Activated CD4-positive, alpha-beta memory T cell treated with anti-CD3 and anti-CD28 coated beads, Interleukin-2, amount 10 ng/mL, durations not matched to agents 7 days and 5 days (primary cell): ENCODE data around the gene TFF1. TPM values are rescaled to one million over a fixed set of nuclear protein-coding genes. Genes with fewer than 3 reads are reported as not detected.

ENCODE experiments used
- CTCF ChIA-PET: fragments of 350-600 bp; sonication (Branson Sonifier 250); formaldehyde crosslinking; loops from one replicate; lab custom pipeline; 2021; ENCODE audit warnings: antibody characterized with exemption, inconsistent platforms; lab: Charles Lee
- POLR2A ChIA-PET: fragments of 350-600 bp; sonication (Branson Sonifier 250); formaldehyde crosslinking; loops from one replicate; lab custom pipeline; 2021; ENCODE audit warnings: antibody characterized with exemption; lab: Charles Lee
- DNase-seq: peaks from one replicate; pipeline ENCODE4 v3.0.0-alpha.2; 2020
- H3K27ac Mint-ChIP-seq: one replicate; pipeline ENCODE4 v1.8.0; 2021; ENCODE audit warnings: mild to moderate bottlenecking, mixed read lengths
- H3K27me3 Mint-ChIP-seq: one replicate; pipeline ENCODE4 v1.8.0; 2021; ENCODE audit warnings: mixed read lengths
- H3K36me3 Mint-ChIP-seq: one replicate; pipeline ENCODE4 v1.8.0; 2021; ENCODE audit warnings: low read depth, mixed read lengths
- H3K4me1 Mint-ChIP-seq: one replicate; pipeline ENCODE4 v1.8.0; 2021; ENCODE audit warnings: mixed read lengths
- H3K4me3 Mint-ChIP-seq: one replicate; pipeline ENCODE4 v1.8.0; 2021; ENCODE audit warnings: mild to moderate bottlenecking, mixed read lengths
- H3K9me3 Mint-ChIP-seq: one replicate; pipeline ENCODE4 v1.8.0; 2021; ENCODE audit warnings: mixed read lengths
- total RNA-seq, 2 experiments: library from RNA; stranded (reverse); gene quantifications; one replicate each; pipeline ENCODE4 v1.2.3, GENCODE V29; 2021

TFF1 gene
- total RNA-seq, 2 experiments from 2014 or later: not detected

DNA sequence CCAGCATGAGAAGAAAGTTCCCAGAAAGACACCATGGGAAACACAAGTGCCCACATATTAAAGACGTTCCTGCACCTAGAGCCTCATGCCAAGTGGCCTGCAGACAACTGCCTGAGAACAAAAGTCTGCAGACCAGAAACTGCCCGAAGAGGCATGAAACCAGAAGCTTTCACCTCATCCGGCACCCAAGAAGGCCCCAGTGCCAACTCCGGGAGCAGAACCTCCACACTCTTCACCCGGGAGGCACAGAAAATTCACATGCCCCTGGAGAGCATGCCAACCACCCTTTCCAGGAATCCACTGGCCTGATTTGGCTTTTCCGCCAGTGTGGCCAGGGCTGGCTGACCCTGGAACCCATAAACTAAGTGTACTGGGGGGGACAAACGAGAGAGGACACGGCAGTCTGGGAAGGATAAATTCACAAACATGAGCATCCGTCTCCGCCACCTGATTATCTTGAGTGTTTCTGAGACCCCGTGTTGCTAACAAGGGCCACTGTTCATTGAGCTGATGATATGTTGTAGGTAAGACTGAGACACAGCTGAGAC is 22.3 kb downstream of the TFF1 start:
- Mint-ChIP-seq H3K27ac (no peak overlapping the region), H3K4me3 (no peak overlapping the region), H3K4me1 (peaks cover 4% of the 10 kb centered on the region), H3K9me3 (no peaks in the 10 kb centered on the region), H3K36me3 (no peaks in the 10 kb centered on the region), H3K27me3 (no peaks in the 10 kb centered on the region)
- peak; percentile 11 for DNase-seq
- POLR2A ChIA-PET: no interaction called here
- CTCF ChIA-PET: interaction anchor here (0.7 kb wide), 1 partner anchor 124 kb away, joined by 3 read pairs; no protein-coding TSS in a partner anchor

DNA sequence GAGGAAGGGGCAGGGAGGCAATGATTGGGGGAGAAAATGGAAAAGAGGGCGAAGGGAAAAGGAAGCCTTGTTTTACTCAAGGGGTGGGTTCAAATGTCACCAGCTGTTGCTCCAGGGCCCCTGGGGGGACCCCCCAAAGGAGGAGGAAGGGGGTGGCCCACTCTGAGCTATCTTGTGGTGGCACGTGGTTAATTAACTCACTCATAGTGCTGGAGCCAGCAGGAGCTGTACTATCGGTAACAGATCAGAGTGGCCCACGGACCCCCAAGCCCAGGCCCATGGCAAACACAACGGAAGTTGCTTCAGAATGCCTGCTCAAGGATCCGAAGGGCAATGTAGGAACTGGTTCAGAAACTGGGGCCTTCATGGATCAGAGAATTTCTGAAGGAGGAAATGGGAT is 22.8 kb downstream of the TFF1 start:
- DNase-seq: no peak
- no peak overlapping the region for H3K4me3 Mint-ChIP-seq
- H3K9me3 Mint-ChIP-seq: no peaks in the 10 kb centered on the region
- H3K36me3 Mint-ChIP-seq: no peaks in the 10 kb centered on the region
- H3K4me1 Mint-ChIP-seq: peaks cover 9% of the 10 kb centered on the region
- H3K27ac Mint-ChIP-seq: no peak overlapping the region
- ChIA-PET CTCF (no interaction called here), POLR2A (no interaction called here)
- H3K27me3 Mint-ChIP-seq: no peaks in the 10 kb centered on the region

DNA sequence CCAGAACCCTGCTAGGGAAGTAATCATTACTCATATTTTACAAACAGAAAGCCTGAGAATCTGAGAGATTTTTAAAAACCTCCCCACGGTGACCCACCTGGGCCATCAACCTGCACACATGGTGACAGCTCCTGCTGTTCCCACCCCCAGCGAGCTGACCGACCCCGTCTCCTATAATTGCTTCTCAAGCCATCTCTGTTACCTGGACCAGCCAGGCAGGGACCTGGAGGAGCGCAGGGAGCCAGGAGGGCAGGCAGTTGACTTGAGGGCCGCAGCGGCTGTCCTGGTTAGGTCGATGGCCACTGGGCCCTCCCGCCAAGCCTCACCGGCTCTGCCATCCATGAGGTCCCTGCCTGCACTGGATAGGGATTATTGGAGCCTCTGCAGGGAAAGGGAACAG is 23.2 kb downstream of the TFF1 start:
- no peak overlapping the region for H3K27ac Mint-ChIP-seq
- H3K4me1 Mint-ChIP-seq: peaks cover 13% of the 10 kb centered on the region
- no peak overlapping the region for H3K4me3 Mint-ChIP-seq
- CTCF ChIA-PET: interaction anchor here (2.0 kb wide), 1 partner anchor 32 kb away, joined by 4 read pairs; no protein-coding TSS in a partner anchor
- H3K9me3 Mint-ChIP-seq: no peaks in the 10 kb centered on the region
- no peaks in the 10 kb centered on the region for H3K27me3 Mint-ChIP-seq
- H3K36me3 Mint-ChIP-seq: no peaks in the 10 kb centered on the region
- POLR2A ChIA-PET: no interaction called here
- no peak for DNase-seq

DNA sequence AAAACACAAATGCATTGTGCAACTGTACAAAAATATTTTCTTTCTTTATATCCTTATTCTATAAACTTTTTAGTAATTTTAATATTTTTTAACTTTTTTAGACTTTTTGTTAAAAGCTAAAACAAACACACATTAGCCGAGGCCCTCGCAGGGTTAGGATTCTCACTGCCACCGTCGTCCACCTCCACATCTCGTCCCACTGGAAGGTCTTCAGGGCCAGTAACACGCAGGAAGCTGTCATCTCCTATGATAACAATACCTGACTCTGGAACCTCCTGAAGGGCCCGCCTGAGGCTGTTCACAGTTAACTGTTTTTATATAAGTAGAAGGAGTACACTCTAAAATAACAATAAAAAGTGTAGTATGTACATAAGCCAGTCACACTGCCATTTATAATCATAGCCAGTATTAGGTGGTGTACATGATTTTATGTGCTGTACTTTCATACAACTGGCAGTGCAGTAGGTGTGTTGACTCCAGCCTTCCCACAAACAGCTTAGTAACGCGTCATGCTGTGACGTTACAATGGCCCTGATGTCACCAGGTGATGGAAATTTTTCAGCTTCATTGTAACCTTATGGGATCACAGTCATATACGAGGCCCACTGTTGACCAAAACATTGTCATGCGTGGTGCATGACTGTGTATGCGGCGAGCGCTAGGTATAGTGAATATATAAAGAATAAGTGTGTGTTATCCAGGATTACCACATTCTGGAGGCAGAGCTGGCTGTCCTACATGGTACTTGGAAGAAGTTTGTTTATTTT is 24.4 kb downstream of the TFF1 start:
- H3K4me3 Mint-ChIP-seq: no peak overlapping the region

GRCh38 chr21:42340187-42341050 is 25.9 kb downstream of the TFF1 start:
- POLR2A ChIA-PET: interaction anchor here (0.7 to 1.3 kb wide), 2 partner anchors 83 to 120 kb away, joined by 3 to 4 read pairs; no protein-coding TSS in a partner anchor
- Mint-ChIP-seq H3K4me1 (peaks cover 19% of the 10 kb centered on the region), H3K4me3 (no peak overlapping the region), H3K27ac (no peak overlapping the region), H3K9me3 (no peaks in the 10 kb centered on the region), H3K27me3 (peaks cover 21% of the 10 kb centered on the region), H3K36me3 (no peaks in the 10 kb centered on the region)
- peak; percentile 15 for DNase-seq
- CTCF ChIA-PET: no interaction called here

More for the DNA sequence above, 24.4 kb downstream of the TFF1 start:
- H3K27me3 Mint-ChIP-seq: peaks cover 9% of the 10 kb centered on the region
- peaks cover 19% of the 10 kb centered on the region for H3K4me1 Mint-ChIP-seq
- H3K9me3 Mint-ChIP-seq: no peaks in the 10 kb centered on the region
- ChIA-PET CTCF (interaction anchor here (2.0 kb wide), 1 partner anchor 31 kb away, joined by 4 read pairs; no protein-coding TSS in a partner anchor), POLR2A (no interaction called here)
- DNase-seq: no peak
- H3K27ac Mint-ChIP-seq: no peak overlapping the region
- no peaks in the 10 kb centered on the region for H3K36me3 Mint-ChIP-seq

GRCh38 chr21:42338729-42339715 is 27.3 kb downstream of the TFF1 start:
- Mint-ChIP-seq H3K4me3 (no peak overlapping the region), H3K36me3 (no peaks in the 10 kb centered on the region), H3K27me3 (peaks cover 22% of the 10 kb centered on the region), H3K9me3 (no peaks in the 10 kb centered on the region), H3K4me1 (peaks cover 19% of the 10 kb centered on the region), H3K27ac (no peak overlapping the region)
- CTCF ChIA-PET: interaction anchor here (0.7 to 2.2 kb wide), 6 partner anchors 28 to 109 kb away, joined by 3 to 9 read pairs (median 4); no protein-coding TSS in a partner anchor
- POLR2A ChIA-PET: interaction anchor here (1.1 kb wide), 1 partner anchor 104 kb away, joined by 3 read pairs; no protein-coding TSS in a partner anchor
- no peak for DNase-seq

DNA sequence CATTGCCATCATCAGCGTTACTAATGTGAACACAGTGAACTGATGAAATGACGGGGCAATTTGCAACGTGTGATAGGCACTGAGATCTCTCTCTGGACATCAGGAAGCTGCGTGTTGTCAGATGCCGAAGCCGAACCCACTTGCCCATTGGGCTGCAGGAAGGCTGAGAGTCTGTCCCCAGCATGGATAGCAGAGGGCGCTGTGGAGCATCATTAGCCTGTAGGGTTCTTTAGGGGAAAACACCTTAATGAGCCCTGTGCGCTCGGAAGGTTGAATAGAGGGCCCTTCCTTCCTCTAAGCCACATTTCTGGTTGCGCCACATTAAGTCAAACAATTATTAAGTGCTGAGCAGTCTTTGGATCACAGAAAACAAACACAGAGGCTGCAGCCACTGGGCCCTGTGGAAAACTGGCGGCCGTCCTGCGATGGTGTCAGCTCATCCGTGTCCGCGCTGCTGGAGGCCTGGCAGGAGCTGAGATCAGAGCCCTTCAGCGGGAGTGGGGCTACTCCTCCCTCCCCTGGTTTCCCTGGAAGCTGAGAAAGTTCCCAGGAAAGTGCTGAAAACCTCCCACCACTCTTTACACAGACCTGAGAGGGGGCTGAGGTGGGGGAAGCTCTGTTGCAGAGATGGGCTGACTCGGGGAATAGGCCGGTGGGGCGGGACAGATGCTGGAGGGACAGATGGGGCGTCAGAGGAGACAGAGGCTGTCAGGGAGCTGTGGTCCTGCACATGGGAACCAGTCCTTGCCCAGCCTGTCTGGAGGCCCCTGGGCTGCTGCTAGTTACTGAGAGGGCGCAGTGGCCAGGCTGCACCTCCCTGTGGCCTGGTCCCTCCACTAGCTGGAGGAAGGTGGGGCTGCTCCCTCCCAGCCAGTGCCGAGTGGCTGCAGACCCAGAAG is 28.3 kb downstream of the TFF1 start:
- peak; percentile 80 for DNase-seq
- CTCF ChIA-PET: interaction anchor here (0.5 to 2.2 kb wide), 12 partner anchors 11 to 192 kb away, joined by 3 to 9 read pairs (median 4); no protein-coding TSS in a partner anchor
- Mint-ChIP-seq H3K27me3 (peaks cover 22% of the 10 kb centered on the region), H3K4me1 (peaks cover 19% of the 10 kb centered on the region), H3K9me3 (no peaks in the 10 kb centered on the region), H3K36me3 (no peaks in the 10 kb centered on the region), H3K4me3 (no peak overlapping the region), H3K27ac (no peak overlapping the region)
- POLR2A ChIA-PET: interaction anchor here (1.1 kb wide), 2 partner anchors 67 to 104 kb away, joined by 3 to 4 read pairs; no protein-coding TSS in a partner anchor

GRCh38 chr21:42337276-42337675 is 29.1 kb downstream of the TFF1 start:
- Mint-ChIP-seq H3K4me3 (no peak overlapping the region), H3K4me1 (peaks cover 19% of the 10 kb centered on the region), H3K27ac (no peak overlapping the region), H3K27me3 (peaks cover 26% of the 10 kb centered on the region), H3K36me3 (no peaks in the 10 kb centered on the region), H3K9me3 (no peaks in the 10 kb centered on the region)
- ChIA-PET POLR2A (interaction anchor here (1.1 kb wide), 1 partner anchor 67 kb away, joined by 4 read pairs; no protein-coding TSS in a partner anchor), CTCF (interaction anchor here (0.5 to 2.2 kb wide), 12 partner anchors 10 to 267 kb away, joined by 3 to 9 read pairs (median 4); no protein-coding TSS in a partner anchor)
- DNase-seq: no peak

DNA sequence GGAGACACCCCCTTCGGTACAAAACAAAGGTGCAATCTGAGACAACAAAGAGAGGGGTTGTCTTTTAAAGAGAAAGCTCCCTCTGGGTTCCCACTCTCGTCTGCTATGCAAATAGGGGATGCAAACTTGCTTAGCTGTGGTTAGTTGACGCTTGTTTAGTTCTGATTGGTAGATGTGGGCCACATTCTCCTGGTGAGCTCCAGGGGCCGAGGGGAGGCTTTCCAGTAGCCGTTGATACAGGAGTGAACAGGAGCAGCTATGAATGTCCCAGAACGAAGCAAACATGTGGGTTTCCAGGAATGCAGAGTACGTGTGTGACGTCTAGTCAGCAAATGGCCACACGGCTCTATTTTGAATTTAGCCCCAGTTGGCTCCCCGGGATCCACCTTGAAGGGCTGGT is 30.3 kb downstream of the TFF1 start:
- peaks cover 3% of the 10 kb centered on the region for H3K9me3 Mint-ChIP-seq
- peaks cover 36% of the 10 kb centered on the region for H3K27me3 Mint-ChIP-seq
- ChIA-PET POLR2A (no interaction called here), CTCF (interaction anchor here (1.2 kb wide), 1 partner anchor 75 kb away, joined by 3 read pairs; no protein-coding TSS in a partner anchor)
- H3K4me3 Mint-ChIP-seq: no peak overlapping the region
- no peaks in the 10 kb centered on the region for H3K36me3 Mint-ChIP-seq
- peaks cover 19% of the 10 kb centered on the region for H3K4me1 Mint-ChIP-seq
- H3K27ac Mint-ChIP-seq: no peak overlapping the region
- DNase-seq: peak; percentile 1

- H3K36me3 Mint-ChIP-seq: no peaks in the 10 kb centered on the region
Measured at GRCh38 chr21:42332557-42333317, 33.6 kb downstream of the TFF1 start.

More at GRCh38 chr21:42332557-42333317, 33.6 kb downstream of the TFF1 start:
- H3K4me3 Mint-ChIP-seq: no peak overlapping the region
- POLR2A ChIA-PET: no interaction called here
- CTCF ChIA-PET: no interaction called here
- no peak overlapping the region for H3K27ac Mint-ChIP-seq
- H3K9me3 Mint-ChIP-seq: peaks cover 3% of the 10 kb centered on the region
- no peak for DNase-seq
- peaks cover 51% of the 10 kb centered on the region for H3K27me3 Mint-ChIP-seq
- peaks cover 3% of the 10 kb centered on the region for H3K4me1 Mint-ChIP-seq
